GM21786 (cell line): Measurements from ENCODE around the gene RHOBTB1.
"Not testable (repeated sequence)": the region's sequence is repeated elsewhere in the genome, so short reads cannot be mapped to it uniquely, and the experiment has no call there.

ENCODE experiments used
- ATAC-seq: cut with Tn5 transposase; IDR thresholded peaks from one replicate; pipeline ENCODE4 v1.9.1; 2021; ENCODE audit not compliant: unreplicated experiment

The RHOBTB1 gene

GRCh38 chr10:60944058-60944909 lies at the start of gene RHOBTB1:
Gene RHOBTB1, minus strand, starts transcription at chr10:60944185. Its CDS starts 32,643 bp downstream, at chr10:60911542.
- ATAC-seq: peak; percentile 36

- no peak for ATAC-seq
Measured at GRCh38 chr10:60992636-60993035, 48.7 kb upstream of the RHOBTB1 start.

- no peak for ATAC-seq
Measured at GRCh38 chr10:60990663-60991062, 46.7 kb upstream of the RHOBTB1 start.

DNA sequence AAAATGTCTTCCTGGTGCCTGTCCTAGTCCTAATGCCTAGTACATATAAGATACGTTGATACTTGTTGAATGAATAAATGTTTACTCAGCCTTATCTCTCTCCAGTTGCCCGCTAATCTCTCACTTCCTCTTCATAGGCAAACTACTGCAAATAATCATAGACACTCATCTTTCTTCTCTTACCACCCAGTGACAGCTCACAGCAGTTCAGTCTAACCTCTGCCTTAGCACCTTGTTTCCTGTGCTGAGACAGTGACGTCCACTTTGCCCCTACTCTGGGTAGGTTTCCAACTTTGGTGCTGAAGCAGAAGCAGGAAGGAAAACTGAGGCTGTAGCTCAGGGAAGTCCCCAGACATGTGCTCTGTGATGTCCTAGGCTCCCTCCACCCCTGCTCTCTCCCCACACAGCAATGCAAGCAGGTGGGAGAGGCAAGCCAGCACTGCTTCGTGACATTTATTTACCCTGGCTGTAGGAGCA lies 45.5 kb upstream of the RHOBTB1 start:
- ATAC-seq: peak; percentile 75

DNA sequence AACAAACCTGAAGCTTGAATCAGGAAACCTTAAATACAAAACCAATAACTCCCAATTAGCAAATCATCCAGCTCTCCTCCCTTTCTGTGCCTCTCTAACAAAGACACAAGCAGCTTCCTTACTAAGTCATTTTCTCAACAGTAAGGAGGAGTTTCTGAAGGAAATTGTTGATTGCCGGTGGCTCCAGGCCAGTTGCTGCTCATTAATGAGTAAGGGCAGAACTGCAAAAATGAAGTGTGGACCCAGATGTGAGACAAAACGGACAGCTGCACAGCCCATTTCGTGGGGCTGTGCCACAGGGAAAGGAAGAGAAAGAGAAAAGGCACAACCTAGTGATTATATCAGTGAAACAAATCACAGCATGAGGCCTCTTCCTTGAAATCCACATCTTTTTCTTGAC lies 42.8 kb upstream of the RHOBTB1 start:
- no peak for ATAC-seq

DNA sequence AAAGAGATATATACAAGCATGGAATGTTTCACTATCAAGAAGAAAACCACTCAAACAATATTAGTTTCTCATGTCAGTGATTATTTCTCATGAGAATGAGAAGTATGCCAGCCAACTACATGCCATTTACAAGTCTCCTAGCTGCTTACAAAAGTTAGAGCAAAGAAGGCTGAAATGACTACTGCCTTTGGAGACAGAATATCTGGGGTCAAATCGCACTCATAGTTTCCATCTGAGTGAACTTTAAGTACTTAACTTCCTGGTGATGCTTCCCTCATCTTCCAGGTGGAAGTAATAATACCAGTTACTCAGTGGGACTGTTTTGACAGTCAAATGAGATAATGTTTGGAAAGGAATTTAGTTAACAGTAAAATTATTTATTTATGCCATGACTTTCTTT lies 42.0 kb upstream of the RHOBTB1 start:
- ATAC-seq: no peak

DNA sequence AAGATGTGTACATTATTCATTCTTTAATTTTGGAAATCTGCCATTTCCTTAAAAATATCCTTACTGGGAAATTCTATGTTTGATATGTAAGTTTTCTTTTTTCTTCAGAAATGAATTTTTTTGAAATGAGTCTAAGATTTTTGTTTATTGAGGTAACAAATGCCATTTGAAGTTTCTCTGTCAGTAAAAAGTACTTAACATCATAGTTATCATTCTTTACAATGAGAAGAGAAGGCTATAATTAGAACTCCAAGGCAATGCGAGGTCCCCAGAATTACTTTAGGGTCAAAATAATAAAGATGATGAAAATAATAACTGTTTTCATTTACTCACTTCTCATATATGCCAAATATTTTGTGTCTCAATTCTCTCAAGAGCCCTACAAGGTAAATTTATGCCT lies 37.0 kb upstream of the RHOBTB1 start:
- no peak for ATAC-seq

GRCh38 chr10:60979667-60980104 lies 35.7 kb upstream of the RHOBTB1 start:
- no peak for ATAC-seq

- ATAC-seq: no peak
Measured at GRCh38 chr10:60978287-60979115, 34.5 kb upstream of the RHOBTB1 start.

- no peak for ATAC-seq
Measured at GRCh38 chr10:60977161-60978122, 33.5 kb upstream of the RHOBTB1 start.

DNA sequence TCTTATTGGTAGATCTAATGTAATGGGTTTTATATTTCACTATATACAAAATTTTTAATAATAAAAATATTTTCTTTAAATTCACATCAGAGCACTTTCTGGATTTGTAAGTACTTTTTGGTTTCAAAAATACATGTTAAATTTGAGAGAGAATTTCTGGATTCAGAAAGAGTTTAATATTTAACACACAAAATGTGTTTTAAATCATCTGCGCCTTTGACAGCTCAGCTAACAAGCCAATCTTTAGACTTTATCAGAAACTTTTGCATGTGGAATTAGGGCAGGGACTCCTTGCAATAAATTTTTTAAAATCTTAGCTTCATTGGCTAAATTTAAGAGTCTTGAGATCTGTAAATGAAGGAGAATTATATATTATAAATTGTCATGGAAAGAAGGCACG lies 32.7 kb upstream of the RHOBTB1 start:
- no peak for ATAC-seq

- no peak for ATAC-seq
Measured at GRCh38 chr10:60975716-60976115, 31.7 kb upstream of the RHOBTB1 start.

DNA sequence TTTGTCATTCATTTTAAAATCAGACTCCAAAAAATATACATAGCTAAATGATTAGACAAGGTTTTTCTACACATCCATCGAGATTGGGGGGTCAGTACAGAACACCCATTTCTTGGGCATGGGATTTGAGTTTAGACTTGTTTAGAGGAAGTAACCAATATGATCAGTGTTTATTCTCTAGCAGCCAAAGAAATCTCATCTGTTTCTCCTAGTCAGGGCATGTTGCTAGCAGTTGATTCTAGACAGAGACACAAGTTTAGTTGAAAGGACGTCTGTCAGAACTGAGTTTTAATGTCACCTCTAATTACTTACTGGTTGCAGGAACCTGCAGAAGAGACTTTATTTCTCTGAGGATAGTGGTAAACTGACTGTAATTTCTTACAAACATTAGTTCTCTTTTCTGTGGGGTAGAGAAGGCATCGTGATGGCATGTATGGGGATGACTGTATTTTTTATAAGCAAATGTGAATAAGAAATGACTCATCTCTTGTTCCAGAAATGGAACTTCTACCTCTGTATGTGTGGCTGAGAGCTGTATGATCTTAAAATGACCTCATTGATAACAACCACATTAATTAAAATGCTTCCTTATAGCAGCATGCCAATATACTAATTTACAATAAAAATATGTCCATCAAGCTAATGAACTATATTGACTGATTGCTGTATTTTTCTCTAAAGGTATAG lies 30.6 kb upstream of the RHOBTB1 start:
- no peak for ATAC-seq

DNA sequence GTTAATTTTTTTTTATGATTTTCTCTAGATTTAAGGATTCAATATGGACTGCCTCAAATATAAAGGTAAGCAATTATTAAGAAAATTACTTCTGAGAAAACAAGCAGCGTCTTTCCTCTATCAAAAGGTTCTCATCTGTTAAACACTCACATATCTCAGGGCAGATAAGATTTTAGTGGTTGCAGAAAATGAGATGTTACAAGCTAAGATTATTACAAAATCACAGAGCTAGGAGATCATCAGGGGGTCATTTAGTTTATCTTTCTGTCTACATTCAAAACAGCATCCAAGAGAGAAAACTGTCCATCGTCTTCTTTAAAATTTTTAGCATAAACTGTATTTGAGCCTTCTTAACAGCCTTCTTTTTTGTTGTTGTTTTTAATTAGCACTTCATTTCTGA lies 29.1 kb upstream of the RHOBTB1 start:
- no peak for ATAC-seq

DNA sequence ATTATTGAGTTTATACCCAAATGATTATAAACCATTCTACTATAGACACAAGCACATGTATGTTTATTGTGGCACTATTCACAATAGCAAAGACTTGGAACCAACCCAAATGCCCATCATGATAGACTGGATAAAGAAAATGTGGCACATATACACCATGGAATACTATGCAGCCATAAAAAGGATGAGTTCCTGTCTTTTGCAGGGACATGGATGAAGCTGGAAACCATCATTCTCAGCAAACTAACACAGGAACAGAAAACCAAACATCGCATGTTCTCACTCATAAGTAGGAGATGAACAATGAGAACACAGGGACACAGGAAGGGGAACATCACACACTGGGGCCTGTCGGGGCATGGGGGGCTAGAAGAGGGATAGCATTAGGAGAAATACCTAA lies 28.2 kb upstream of the RHOBTB1 start:
- not testable (repeated sequence) for ATAC-seq

GRCh38 chr10:60970526-60970925 lies 26.5 kb upstream of the RHOBTB1 start:
- no peak for ATAC-seq

DNA sequence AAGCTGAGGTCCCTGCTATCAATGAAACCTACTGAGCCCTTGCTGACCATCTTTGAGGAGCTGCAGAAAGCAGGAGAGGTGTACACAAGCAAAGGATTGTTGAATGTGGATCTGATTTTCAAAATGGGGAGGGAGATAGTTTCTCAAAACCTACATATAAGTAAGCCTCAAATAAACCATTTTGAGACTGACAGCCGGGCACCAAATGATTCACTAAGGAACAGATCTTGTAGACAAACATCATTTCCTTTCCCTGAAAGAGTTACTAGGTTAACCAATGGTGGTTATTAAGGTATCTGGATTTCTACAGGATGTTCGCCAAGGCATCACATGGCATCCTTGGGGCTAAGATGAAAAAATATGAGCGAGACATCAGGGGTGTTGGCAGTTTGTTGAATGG lies 24.5 kb upstream of the RHOBTB1 start:
- ATAC-seq: no peak

- ATAC-seq: no peak
Measured at GRCh38 chr10:60967854-60968484, 24.0 kb upstream of the RHOBTB1 start.

DNA sequence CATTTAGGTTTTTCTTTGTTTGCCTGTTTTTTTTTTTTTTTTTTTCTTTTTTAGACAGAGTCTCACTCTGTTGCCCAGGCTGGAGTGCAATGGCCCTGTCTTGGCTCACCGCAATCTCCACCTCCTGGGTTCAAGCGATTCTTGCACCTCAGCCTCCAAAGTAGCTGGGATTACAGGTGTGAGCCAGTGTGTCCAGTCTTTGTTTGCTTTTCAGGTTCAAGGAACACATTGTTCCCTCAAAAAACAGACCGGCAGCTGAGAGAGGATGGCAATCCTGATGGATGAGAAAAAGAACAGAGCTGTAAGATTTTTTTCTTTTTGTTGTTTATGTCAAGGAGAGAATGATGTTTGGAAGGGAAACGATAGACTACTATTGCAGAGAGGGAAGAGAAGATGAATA lies 23.3 kb upstream of the RHOBTB1 start:
- ATAC-seq: no peak

GRCh38 chr10:60965696-60966095 lies 21.7 kb upstream of the RHOBTB1 start:
- no peak for ATAC-seq
